DND-41 (cell line): ENCODE results near the gene OBP2B.

Source experiments
- ATAC-seq: fragments of 200-7000 bp; cut with Tn5 transposase; 3 replicates; pipeline ENCODE4 v1.9.1; 2021; ENCODE audit warnings: low read depth; ENCODE audit not compliant: insufficient read depth
- DNase-seq: peaks from one replicate; pipeline ENCODE4 v3.0.0-alpha.2; 2020
- H2AFZ ChIP-seq: 2 replicates; pipeline ENCODE4 v1.6.0; 2012; ENCODE audit warnings: low read depth, low read length
- H3K27ac ChIP-seq: 2 replicates; pipeline ENCODE4 v1.5.1; 2012; ENCODE audit warnings: low read length, inconsistent platforms
- H3K27me3 ChIP-seq: fragments of 200-600 bp; sonication (generic); 2 replicates; pipeline ENCODE4 v1.6.0; 2012; ENCODE audit warnings: low read length, mild to moderate bottlenecking, inconsistent platforms; ENCODE audit not compliant: insufficient read depth, poor library complexity
- H3K36me3 ChIP-seq: 2 replicates; pipeline ENCODE4 v1.5.1; 2012; ENCODE audit warnings: low read length, inconsistent platforms; ENCODE audit not compliant: insufficient read depth
- H3K4me1 ChIP-seq: 2 replicates; pipeline ENCODE4 v1.5.1; 2012; ENCODE audit warnings: mild to moderate bottlenecking, low read length; ENCODE audit not compliant: insufficient read depth
- H3K4me2 ChIP-seq: 2 replicates; pipeline ENCODE4 v1.6.0; 2012; ENCODE audit warnings: mild to moderate bottlenecking, moderate library complexity, low read length, inconsistent platforms; ENCODE audit not compliant: insufficient read depth
- H3K4me3 ChIP-seq, 2 experiments: fragments of 200-600 bp in 1 of 2; shearing (Covaris generic) in 1 of 2; 2 replicates each; pipeline ENCODE4 v1.5.1; 2012 to 2016; ENCODE audit warnings: inconsistent platforms in 2 of 2, low read length in 2 of 2, mild to moderate bottlenecking in 2 of 2, low read depth in 1 of 2, moderate library complexity in 1 of 2
- H3K79me2 ChIP-seq: 2 replicates; pipeline ENCODE4 v1.6.0; 2012; ENCODE audit warnings: low read length, inconsistent platforms; ENCODE audit not compliant: insufficient read depth
- H3K9ac ChIP-seq: 2 replicates; pipeline ENCODE4 v1.6.0; 2012; ENCODE audit warnings: low read depth, mild to moderate bottlenecking, inconsistent platforms, low read length, moderate library complexity
- H3K9me3 ChIP-seq: 2 replicates; pipeline ENCODE4 v1.5.1; 2012; ENCODE audit warnings: low read length, moderate library complexity, mild to moderate bottlenecking, inconsistent platforms; ENCODE audit not compliant: insufficient read depth, severe bottlenecking
- H4K20me1 ChIP-seq: 2 replicates; pipeline ENCODE4 v1.6.0; 2012; ENCODE audit warnings: low read length; ENCODE audit not compliant: insufficient read depth
- CTCF ChIP-seq: IDR thresholded peaks from 2 replicates; pipeline ENCODE4 v1.5.1; 2012; ENCODE audit warnings: borderline replicate concordance, low read length, moderate library complexity, mild to moderate bottlenecking; ENCODE audit not compliant: poor library complexity, severe bottlenecking; ENCODE audit errors: extremely low read depth
- EZH2 ChIP-seq: IDR thresholded peaks from 3 replicates; pipeline ENCODE4 v1.6.1; 2012; ENCODE audit warnings: borderline replicate concordance, low read depth, mild to moderate bottlenecking, moderate library complexity, low read length, inconsistent platforms; ENCODE audit not compliant: severe bottlenecking

Gene OBP2B

DNA sequence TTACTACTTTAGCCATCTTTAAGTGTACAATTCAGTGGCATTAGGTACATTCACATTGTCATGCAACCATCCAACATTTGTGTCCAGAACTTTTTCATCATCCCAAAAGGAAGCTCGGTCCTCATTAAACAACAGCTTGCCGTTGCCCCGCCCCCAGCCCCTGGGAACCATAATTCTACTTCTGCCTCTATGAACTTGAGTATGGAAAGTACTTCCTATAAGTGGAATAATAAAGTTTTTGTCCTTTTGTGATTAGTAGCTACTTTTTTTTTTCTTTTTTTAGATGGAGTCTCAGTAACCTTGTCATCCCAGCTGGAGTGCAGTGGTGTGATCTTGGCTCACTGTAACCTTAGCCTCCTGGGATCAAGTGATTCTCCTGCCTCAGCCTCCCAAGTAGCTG lies 50.4 kb downstream of the OBP2B start:
- DNase-seq (no peak), ATAC-seq (no peak)
- H3K4me1 ChIP-seq = peaks cover 7% of the 10 kb centered on the region
- no peaks in the 10 kb centered on the region for H3K9me3 ChIP-seq
- no peak overlapping the region for H3K4me3 ChIP-seq
- no peak overlapping the region for H2AFZ ChIP-seq
- no peaks in the 10 kb centered on the region for H3K27me3 ChIP-seq
- TF ChIP-seq EZH2 (no peak), CTCF (no peak)
- no peak overlapping the region for H3K4me2 ChIP-seq
- H4K20me1 ChIP-seq = no peaks in the 10 kb centered on the region
- no peak overlapping the region for H3K27ac ChIP-seq
- H3K36me3 ChIP-seq = no peaks in the 10 kb centered on the region
- H3K79me2 ChIP-seq = no peaks in the 10 kb centered on the region
- H3K9ac ChIP-seq = no peak overlapping the region
